ENCODE data around the gene IGFBP4.

GRCh38 chr17:40417258-40417608 lies 26.0 kb upstream of the IGFBP4 start:
- no peak for TF ChIP-seq REST (IDR thresholded peaks at IDR 0.05; ENCODE audit: borderline replicate concordance in 1 of 2, low read depth in 1 of 2, low read length in 2 of 2)
- TF ChIP-seq ZBTB33 (CRISPR knock-in tag; IDR thresholded peaks at IDR 0.05): 0 out of 2 replicates have a peak, but pooled peaks have one; percentile 4
- TF ChIP-seq ZNF512 (CRISPR knock-in tag; IDR thresholded peaks at IDR 0.05): no peak
- TF ChIP-seq ZFP37 (CRISPR knock-in tag; IDR thresholded peaks at IDR 0.05; ENCODE audit: borderline replicate concordance): no peak
- TF ChIP-seq GABPA (IDR thresholded peaks at IDR 0.05; ENCODE audit: low read depth, low read length): no peak
- TF ChIP-seq GABPA (CRISPR knock-in tag; IDR thresholded peaks at IDR 0.05; ENCODE audit: low read depth): no peak
- no peak for TF ChIP-seq NFYB (CRISPR knock-in tag; IDR thresholded peaks at IDR 0.05)
- TF ChIP-seq KAT2B (IDR thresholded peaks at IDR 0.05; ENCODE audit: borderline replicate concordance, low read depth, low read length): no peak
- no peak for TF ChIP-seq MEF2D (CRISPR knock-in tag; IDR thresholded peaks at IDR 0.05)

All from HepG2 (cell line).